Mesenchymal stem cell (in vitro differentiated cells and primary cell): Measurements from ENCODE around the gene JAG2.

Source experiments
- DNase-seq: peaks from one replicate; pipeline ENCODE4 v3.0.0-alpha.2; 2013
- H2AFZ ChIP-seq: one replicate; pipeline ENCODE4 v1.6.1; 2013; ENCODE audit warnings: low read depth, mild to moderate bottlenecking, control low read depth, inconsistent platforms, low read length, moderate library complexity
- H2AK5ac ChIP-seq: 2 replicates; pipeline ENCODE4 v1.6.1; 2013; ENCODE audit warnings: low read length, moderate library complexity, mild to moderate bottlenecking, inconsistent platforms; ENCODE audit not compliant: severe bottlenecking
- H2BK120ac ChIP-seq: one replicate; pipeline ENCODE4 v1.6.1; 2013; ENCODE audit warnings: low read depth, mild to moderate bottlenecking, inconsistent platforms, low read length, moderate library complexity
- H2BK12ac ChIP-seq, 2 experiments: one replicate each; pipeline ENCODE4 v1.6.1; 2013; ENCODE audit warnings: inconsistent platforms in 2 of 2, low read length in 2 of 2, mild to moderate bottlenecking in 2 of 2, moderate library complexity in 2 of 2, control low read depth in 1 of 2
- H2BK15ac ChIP-seq: one replicate; pipeline ENCODE4 v1.6.1; 2013; ENCODE audit warnings: mild to moderate bottlenecking, low read depth, inconsistent platforms; ENCODE audit not compliant: poor library complexity, severe bottlenecking
- H2BK5ac ChIP-seq: 2 replicates; pipeline ENCODE4 v1.6.1; 2013; ENCODE audit warnings: low read depth, mild to moderate bottlenecking, low read length, control low read depth, inconsistent platforms; ENCODE audit not compliant: poor library complexity, severe bottlenecking
- H3K14ac ChIP-seq, 2 experiments: one replicate each; pipeline ENCODE4 v1.6.1; 2013; ENCODE audit warnings: inconsistent platforms in 2 of 2, low read length in 2 of 2, control low read depth in 1 of 2, mild to moderate bottlenecking in 1 of 2, moderate library complexity in 1 of 2
- H3K18ac ChIP-seq, 2 experiments: one replicate each; pipeline ENCODE4 v1.6.1; 2013; ENCODE audit warnings: inconsistent platforms in 2 of 2, low read length in 2 of 2, control low read depth in 1 of 2, low read depth in 1 of 2, mild to moderate bottlenecking in 1 of 2
- H3K23ac ChIP-seq, 2 experiments: one replicate each; pipeline ENCODE4 v1.6.1; 2013; ENCODE audit warnings: inconsistent platforms in 2 of 2, low read length in 2 of 2, mild to moderate bottlenecking in 2 of 2, moderate library complexity in 2 of 2, control low read depth in 1 of 2
- H3K27ac ChIP-seq: 2 replicates; pipeline ENCODE4 v1.5.1; 2013; ENCODE audit warnings: mild to moderate bottlenecking, moderate library complexity, low read length, control low read depth, inconsistent platforms; ENCODE audit not compliant: poor library complexity, severe bottlenecking
- H3K27me3 ChIP-seq, 2 experiments: 2 replicates each; pipeline versions ENCODE4 v1.6.1 to v1.7.0; 2013; ENCODE audit warnings: low read length in 2 of 2, mild to moderate bottlenecking in 2 of 2, moderate library complexity in 2 of 2, control low read depth in 1 of 2, inconsistent platforms in 1 of 2; ENCODE audit not compliant: control insufficient read depth in 1 of 2, insufficient read depth in 1 of 2
- H3K36me3 ChIP-seq, 2 experiments: 2 replicates each; pipeline versions ENCODE4 v1.6.1 to v1.7.0; 2013; ENCODE audit warnings: low read length in 2 of 2, control low read depth in 1 of 2, inconsistent platforms in 1 of 2, low read depth in 1 of 2, mild to moderate bottlenecking in 1 of 2; ENCODE audit not compliant: insufficient read depth in 2 of 2, control insufficient read depth in 1 of 2
- H3K4ac ChIP-seq, 2 experiments: one replicate each; pipeline ENCODE4 v1.6.1; 2013; ENCODE audit warnings: inconsistent platforms in 2 of 2, low read length in 2 of 2, mild to moderate bottlenecking in 2 of 2, moderate library complexity in 2 of 2, control low read depth in 1 of 2, low read depth in 1 of 2
- H3K4me1 ChIP-seq: 2 replicates; pipeline ENCODE4 v1.6.1; 2013; ENCODE audit warnings: low read depth, low read length, control low read depth; ENCODE audit not compliant: control insufficient read depth, insufficient read depth
- H3K4me2 ChIP-seq: 2 replicates; pipeline ENCODE4 v1.6.1; 2013; ENCODE audit warnings: low read length, mild to moderate bottlenecking, inconsistent platforms; ENCODE audit not compliant: poor library complexity, severe bottlenecking
- H3K4me3 ChIP-seq, 2 experiments: 2 replicates each; pipeline versions ENCODE4 v1.5.1 to v1.7.0; 2013; ENCODE audit warnings: low read length in 2 of 2, mild to moderate bottlenecking in 2 of 2, control low read depth in 1 of 2, low read depth in 1 of 2; ENCODE audit not compliant: insufficient read depth in 1 of 2
- H3K79me1 ChIP-seq: replicated peaks from 2 replicates; pipeline ENCODE4 v1.6.1; 2013; ENCODE audit warnings: mild to moderate bottlenecking, control low read depth, low read length, inconsistent platforms; ENCODE audit not compliant: poor library complexity, severe bottlenecking
- H3K9ac ChIP-seq: 2 replicates; pipeline ENCODE4 v1.7.0; 2013; ENCODE audit warnings: mild to moderate bottlenecking, low read length, moderate library complexity
- H3K9me3 ChIP-seq: 2 replicates; pipeline ENCODE4 v1.7.0; 2013; ENCODE audit warnings: mild to moderate bottlenecking, low read length; ENCODE audit not compliant: control insufficient read depth
- H4K8ac ChIP-seq: one replicate; pipeline ENCODE4 v1.6.1; 2013; ENCODE audit warnings: inconsistent platforms, mild to moderate bottlenecking, low read length, moderate library complexity
- H4K91ac ChIP-seq: one replicate; pipeline ENCODE4 v1.6.1; 2013; ENCODE audit warnings: mild to moderate bottlenecking, low read length, inconsistent platforms
- WGBS: methylation state at CpG from one replicate; pipeline ENCODE4 v1.1.7; 2013; ENCODE audit warnings: mixed read lengths; 5-methylcytosine and 5-hydroxymethylcytosine counted together

The JAG2 gene

DNA sequence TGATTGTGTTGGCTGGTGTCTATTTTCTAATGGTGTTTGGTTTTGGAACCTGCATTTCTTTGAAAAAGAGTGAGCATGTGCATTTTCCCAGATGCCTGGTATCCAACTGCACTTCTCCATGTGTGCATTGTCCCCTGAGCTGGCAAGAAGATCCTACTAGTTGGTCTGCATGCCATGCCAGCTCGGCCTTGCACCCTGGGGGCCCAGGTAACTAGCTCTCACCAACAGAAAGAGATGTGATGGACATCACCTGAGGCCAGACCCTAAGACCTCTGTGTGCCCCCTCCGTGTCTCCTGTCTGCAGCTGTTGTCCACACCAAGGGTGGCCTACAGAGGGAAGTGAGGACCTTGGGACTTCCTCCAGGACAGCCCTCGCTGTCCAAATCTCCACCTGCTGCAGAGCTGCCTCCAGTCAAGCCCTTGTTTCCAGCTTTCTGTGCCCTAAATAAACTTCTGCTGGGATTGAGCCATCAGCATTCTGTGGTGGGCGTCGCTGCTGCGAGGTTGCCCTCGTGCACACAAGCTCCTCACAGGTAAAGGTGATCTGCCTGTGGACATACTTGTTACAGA, 73.3 kb downstream of the JAG2 start:
- Histone ChIP-seq H3K36me3 (no peaks in the 10 kb centered on the region), H2BK120ac (no peak overlapping the region), H2AK5ac (no peak overlapping the region), H2BK15ac (no peak overlapping the region), H3K14ac (no peak overlapping the region), H3K18ac (no peak overlapping the region), H3K9me3 (peaks cover 9% of the 10 kb centered on the region), H2BK12ac (no peak overlapping the region), H3K27ac (no peak overlapping the region), H3K4me1 (peaks cover 33% of the 10 kb centered on the region), H2BK5ac (no peak overlapping the region), H3K27me3 (peaks cover 7 to 47% of the 10 kb centered on the region in 2 experiments), H3K4ac (no peak overlapping the region), H4K91ac (no peak overlapping the region), H3K23ac (no peak overlapping the region), H2AFZ (no peak overlapping the region), H4K8ac (no peak overlapping the region), H3K9ac (no peak overlapping the region), H3K79me1 (peaks cover 2% of the 10 kb centered on the region), H3K4me3 (no peak overlapping the region), H3K4me2 (no peak overlapping the region)
- DNase-seq = no peak
- 89% methylated on average over 7 of the region's 7 CpGs for WGBS

DNA sequence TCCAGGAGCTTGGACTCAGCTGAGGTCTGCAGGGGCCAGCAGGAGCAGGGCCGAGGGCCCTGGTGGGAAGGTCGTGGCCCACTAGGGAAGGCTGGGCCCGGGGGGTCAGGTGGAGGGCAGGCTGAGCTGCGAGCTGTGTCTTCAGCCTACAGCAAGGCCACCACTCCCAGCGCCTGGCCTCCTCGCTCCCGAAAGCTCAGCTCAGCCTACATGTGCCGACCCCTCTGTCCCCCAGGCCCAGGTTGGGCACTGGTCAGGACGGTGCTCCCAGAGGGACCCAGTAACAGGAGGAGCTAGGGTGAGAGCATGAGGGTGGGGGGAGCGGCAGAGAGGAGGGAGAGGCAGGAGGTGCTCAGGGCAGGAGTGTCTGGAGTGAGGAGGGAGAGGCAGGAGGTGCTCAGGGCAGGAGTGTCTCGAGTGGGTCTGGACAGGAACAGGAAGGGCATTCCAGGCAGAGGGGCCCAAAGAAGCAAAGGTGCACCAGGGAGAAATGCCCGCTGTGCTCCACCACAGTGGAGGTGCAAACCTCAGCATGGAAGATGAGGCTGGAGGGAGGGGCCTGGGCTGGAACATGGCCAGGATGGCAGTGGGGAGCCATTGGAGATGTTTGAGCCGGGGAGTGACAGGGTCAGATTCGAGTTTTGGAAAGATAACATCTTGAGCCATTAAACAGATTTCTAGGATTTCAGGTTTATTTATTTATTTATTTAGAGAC, 74.2 kb downstream of the JAG2 start:
- Histone ChIP-seq H2BK120ac (no peak overlapping the region), H2BK15ac (no peak overlapping the region), H3K18ac (peak overlapping the region; percentile 91 to 96), H3K36me3 (no peaks in the 10 kb centered on the region), H2AFZ (peak overlapping the region; percentile 46), H3K4ac (peak overlapping the region; percentile 66 to 77), H3K4me1 (peaks cover 41% of the 10 kb centered on the region), H3K14ac (peak overlapping the region in 1 of 2 experiments; percentile 85), H3K27me3 (peaks cover 7 to 38% of the 10 kb centered on the region in 2 experiments), H2BK5ac (no peak overlapping the region), H2BK12ac (peak overlapping the region in 1 of 2 experiments; percentile 83), H4K8ac (peak overlapping the region; percentile 67), H3K4me3 (peak overlapping the region; percentile 78 to 80), H3K27ac (no peak overlapping the region), H2AK5ac (peak overlapping the region; percentile 2), H3K9ac (peak overlapping the region; percentile 80), H4K91ac (peak overlapping the region; percentile 55), H3K23ac (peak overlapping the region in 1 of 2 experiments; percentile 61), H3K4me2 (peak overlapping the region; percentile 91), H3K79me1 (peaks cover 4% of the 10 kb centered on the region), H3K9me3 (peaks cover 2% of the 10 kb centered on the region)
- no peak for DNase-seq
- 71% methylated on average over 12 of the region's 14 CpGs for WGBS

DNA sequence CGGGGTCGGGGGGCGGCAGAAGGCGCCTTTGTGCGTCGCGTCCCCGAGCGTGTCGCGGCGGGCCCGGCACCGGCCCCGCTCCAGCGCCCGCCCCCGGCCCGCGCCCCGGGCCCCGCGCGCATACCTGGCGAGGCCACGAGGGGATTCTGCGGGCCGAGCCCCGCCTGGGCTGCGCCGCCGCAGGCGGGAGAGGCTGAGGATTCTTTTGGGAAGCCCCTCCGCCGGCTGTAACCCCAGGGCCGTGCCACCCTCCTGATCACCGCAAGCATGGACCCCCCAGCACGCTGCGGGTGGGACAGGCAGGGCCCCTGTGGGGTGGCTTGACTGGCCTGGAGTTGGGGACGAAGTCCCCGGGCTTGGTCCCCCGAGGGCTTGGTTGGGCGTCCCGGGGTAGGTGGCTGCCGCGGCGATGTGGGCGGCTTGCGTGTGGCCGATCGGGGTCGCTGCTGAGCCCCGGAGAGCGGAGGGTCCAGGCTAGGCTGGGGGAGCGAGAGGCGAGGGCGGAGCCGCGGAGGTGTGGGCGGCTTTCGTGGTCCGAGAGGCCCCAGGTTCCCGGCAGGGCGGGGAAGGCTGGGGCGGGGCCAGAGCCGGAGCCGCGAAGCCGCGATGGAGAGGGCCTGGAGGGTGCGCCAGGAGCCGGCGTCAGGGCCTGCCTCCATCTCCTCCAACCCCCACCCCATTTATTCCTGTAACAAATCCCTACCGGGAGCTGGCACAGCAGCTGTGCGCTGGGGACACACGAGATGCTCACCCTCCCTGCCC, 75.0 kb downstream of the JAG2 start:
- peak overlapping the region; percentile 46 for H2AFZ ChIP-seq
- H3K79me1 ChIP-seq = peaks cover 4% of the 10 kb centered on the region
- peak; percentile 75 for DNase-seq
- H2BK15ac ChIP-seq = peak overlapping the region; percentile 90
- H4K8ac ChIP-seq = peak overlapping the region; percentile 95
- H3K4me2 ChIP-seq = peak overlapping the region; percentile 91
- H3K4me3 ChIP-seq = peak overlapping the region; percentile 78 to 80
- H3K18ac ChIP-seq = peak overlapping the region; percentile 95 to 96
- H4K91ac ChIP-seq = peak overlapping the region; percentile 94
- H3K14ac ChIP-seq = peak overlapping the region; percentile 62 to 85
- peak overlapping the region; percentile 80 for H3K9ac ChIP-seq
- no peaks in the 10 kb centered on the region for H3K9me3 ChIP-seq
- under 1% methylated on average over 40 of the region's 76 CpGs for WGBS
- peak overlapping the region in 1 of 2 experiments; percentile 99 for H3K23ac ChIP-seq
- peak overlapping the region; percentile 91 to 98 for H3K4ac ChIP-seq
- H3K27ac ChIP-seq = peak overlapping the region; percentile 46
- H2AK5ac ChIP-seq = no peak overlapping the region
- peak overlapping the region; percentile 85 for H2BK120ac ChIP-seq
- H3K27me3 ChIP-seq = peaks cover 7 to 34% of the 10 kb centered on the region in 2 experiments
- peaks cover 49% of the 10 kb centered on the region for H3K4me1 ChIP-seq
- peaks cover 0 to 3% of the 10 kb centered on the region in 2 experiments for H3K36me3 ChIP-seq
- peak overlapping the region; percentile 84 for H2BK5ac ChIP-seq
- H2BK12ac ChIP-seq = peak overlapping the region; percentile 54 to 83
